ENCODE results near the gene RBM14.

The RBM14 gene

DNA sequence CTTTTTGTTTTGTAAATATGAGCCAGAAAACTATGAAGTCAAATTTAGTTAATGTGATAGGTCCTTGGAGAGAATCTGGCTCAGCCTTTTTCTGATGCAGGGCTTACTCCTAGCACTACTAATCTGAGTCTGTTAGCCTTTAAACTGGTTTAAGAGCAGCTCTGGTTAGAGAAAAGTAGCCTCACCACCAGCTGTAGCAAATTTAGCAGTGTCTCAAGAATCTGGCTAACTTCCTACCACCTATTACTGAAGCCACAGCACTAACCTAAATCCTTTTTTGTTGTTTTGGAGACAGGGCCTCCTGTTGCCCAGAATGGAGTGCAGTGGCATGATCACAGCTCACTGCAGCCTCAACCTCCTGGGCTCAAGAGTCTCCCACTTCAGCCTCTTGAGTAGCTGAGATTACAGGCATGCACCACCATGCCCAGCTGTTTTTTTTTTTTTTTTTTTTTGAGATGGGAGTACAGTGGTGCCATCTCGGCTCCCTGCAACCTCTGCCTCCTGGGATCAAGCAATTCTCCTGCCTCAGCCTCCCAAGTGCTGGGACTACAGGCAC, 47.4 kb downstream of the RBM14 start:
- DNase-seq: peak in 1 of 42 donors; percentile 11
- intact Hi-C loops (cut with DNase I): no loop called here

DNA sequence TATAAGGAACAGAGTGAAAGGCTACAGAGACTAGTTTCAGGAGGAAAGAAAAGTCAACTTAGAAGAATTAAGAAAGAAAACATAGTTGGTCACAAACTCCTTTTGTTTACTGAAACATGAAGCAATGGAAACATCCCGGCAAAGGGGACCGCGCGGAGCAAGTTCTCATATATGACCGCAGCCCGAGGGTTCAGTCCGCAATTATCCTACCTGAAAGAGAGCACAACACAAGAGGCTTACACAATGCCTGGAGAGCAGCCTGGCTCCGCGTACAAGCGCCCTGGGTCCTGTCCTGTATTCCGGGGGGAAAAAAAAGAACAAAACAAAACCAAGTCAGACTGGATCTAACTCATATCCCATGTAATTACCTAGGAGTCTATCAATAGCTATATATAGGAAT, 48.9 kb downstream of the RBM14 start:
- intact Hi-C loops (cut with DNase I): no loop called here
- DNase-seq: peak in 1 of 42 donors; percentile 16

DNA sequence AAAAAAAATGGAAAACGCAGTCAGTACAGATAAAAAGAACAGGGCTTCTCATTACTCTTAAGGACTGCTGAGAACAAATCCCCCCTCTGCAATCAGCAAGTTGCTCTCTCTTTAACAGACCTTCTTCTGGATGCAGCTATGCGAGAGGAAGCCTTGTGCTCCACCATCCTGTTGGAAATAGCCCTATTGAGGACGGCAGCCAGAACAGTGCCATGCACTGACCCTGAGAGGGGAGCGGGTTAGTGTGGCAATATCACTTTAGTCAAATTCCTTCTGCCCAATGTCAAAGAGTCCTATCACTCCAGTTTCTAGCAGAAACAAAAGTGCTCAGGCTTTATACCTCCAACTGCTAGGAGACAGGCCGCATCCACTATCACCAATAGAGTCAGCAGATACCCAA, 54.4 kb downstream of the RBM14 start:
- DNase-seq: no peak
- intact Hi-C loops (cut with DNase I): loop anchor here (10.0 kb wide), 1 partner anchor 266 kb away; no protein-coding TSS in a partner anchor

DNA sequence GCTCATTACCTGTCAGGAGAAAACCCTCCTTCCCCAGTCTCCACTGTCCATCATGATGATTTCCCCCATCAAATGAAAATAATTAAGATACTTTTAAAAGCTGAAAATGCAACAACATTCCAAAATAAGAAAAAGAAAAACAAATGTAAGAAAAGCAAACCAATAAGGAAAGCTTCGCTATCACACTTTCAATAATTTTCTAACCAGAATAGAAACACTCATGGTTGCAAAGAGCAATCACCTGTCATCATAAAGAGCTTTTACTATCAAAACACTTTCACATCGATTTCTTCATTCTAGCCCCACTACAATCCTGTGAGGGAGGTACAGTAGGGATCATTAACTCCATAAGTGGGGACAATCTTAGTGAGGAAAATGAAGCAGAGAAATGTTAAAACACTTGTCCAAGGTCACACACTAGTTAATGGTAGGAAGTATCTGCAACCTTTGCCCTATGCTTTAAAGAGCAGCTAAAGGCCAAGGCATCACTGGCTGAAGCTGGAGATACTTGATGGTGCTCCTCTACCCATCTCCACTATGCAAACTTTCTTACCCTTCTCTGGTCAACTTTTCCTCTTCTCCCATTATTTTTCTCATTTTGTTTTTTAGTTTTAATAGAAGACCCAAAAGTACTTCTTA, 58.7 kb downstream of the RBM14 start:
- intact Hi-C loops (cut with DNase I): loop anchor here (5.0 to 10.0 kb wide), 2 partner anchors 33 to 270 kb away; no protein-coding TSS in a partner anchor
- DNase-seq: no peak

DNA sequence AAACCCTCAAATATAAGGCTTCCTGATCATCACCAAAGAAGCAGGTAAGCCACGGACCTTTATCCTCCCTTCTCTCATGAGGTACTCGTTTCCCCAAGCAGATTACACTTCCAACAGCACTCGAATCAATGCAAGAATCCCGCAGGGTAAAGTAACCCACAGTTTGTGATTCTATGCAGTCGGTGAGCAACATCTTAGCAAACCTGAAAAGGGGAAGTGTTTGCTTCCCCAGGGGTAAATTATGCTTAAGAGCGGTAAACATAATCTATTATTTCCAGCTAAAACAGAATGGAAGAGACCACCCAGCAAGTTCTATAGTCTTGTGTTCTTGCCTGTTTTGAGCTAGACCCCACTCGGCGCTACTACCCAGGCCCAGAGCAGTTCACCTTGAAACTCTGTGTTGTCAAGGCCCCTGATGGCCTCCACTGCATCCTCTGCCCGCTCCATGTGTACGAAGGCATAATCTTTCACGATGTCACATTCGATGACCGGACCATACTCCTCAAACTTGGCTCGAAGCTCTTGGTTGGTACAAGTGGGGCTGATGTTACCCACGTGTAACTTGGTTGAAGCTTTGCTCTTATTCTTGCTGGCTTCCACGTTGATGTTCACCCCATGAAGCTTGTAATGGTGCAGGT, 60.0 kb downstream of the RBM14 start:
- intact Hi-C loops (cut with DNase I): loop anchor here (5.0 to 10.0 kb wide), 2 partner anchors 34 to 272 kb away; no protein-coding TSS in a partner anchor
- DNase-seq: no peak

Data from head of caudate nucleus (tissue), 42 donors.